NCI-H1417 treated with DMSO at 0.1 percent for 48 hours (cell line): ENCODE data around the gene IL17RA.

Source experiments
- DNase-seq: peaks from one replicate; lab custom pipeline; 2025; lab: John Stamatoyannopoulos, UW

The IL17RA gene

GRCh38 chr22:17083811-17084441 is 874 bp upstream of the IL17RA start:
- no peak for DNase-seq

- DNase-seq, result no peak
These were observed 729 bp downstream of the IL17RA start for GRCh38 chr22:17085277-17086181.

GRCh38 chr22:17086296-17086695 is 1.5 kb downstream of the IL17RA start:
- DNase-seq, result no peak

- DNase-seq, result no peak
These were observed 2.1 kb downstream of the IL17RA start for GRCh38 chr22:17086788-17087497.

GRCh38 chr22:17087498-17088131 is 2.8 kb downstream of the IL17RA start:
- DNase-seq, result no peak

- no peak for DNase-seq
These were observed 5.8 kb downstream of the IL17RA start for GRCh38 chr22:17090550-17090949.

- no peak for DNase-seq
These were observed 7.1 kb downstream of the IL17RA start for GRCh38 chr22:17091851-17092250.

GRCh38 chr22:17093081-17093480 is 8.3 kb downstream of the IL17RA start:
- DNase-seq, result no peak

GRCh38 chr22:17095538-17095937 is 10.7 kb downstream of the IL17RA start:
- no peak for DNase-seq

GRCh38 chr22:17096071-17096470 is 11.3 kb downstream of the IL17RA start:
- no peak for DNase-seq

- no peak for DNase-seq
These were observed 12.3 kb downstream of the IL17RA start for GRCh38 chr22:17097062-17097461.

- DNase-seq, result no peak
These were observed 12.9 kb downstream of the IL17RA start for GRCh38 chr22:17097701-17098100.

GRCh38 chr22:17098379-17098819 is 13.6 kb downstream of the IL17RA start:
- no peak for DNase-seq

- no peak for DNase-seq
These were observed 15.8 kb downstream of the IL17RA start for GRCh38 chr22:17100621-17101020.

- DNase-seq, result no peak
These were observed 16.9 kb downstream of the IL17RA start for GRCh38 chr22:17101475-17102296.

- no peak for DNase-seq
These were observed 17.5 kb downstream of the IL17RA start for GRCh38 chr22:17102297-17102667.

- DNase-seq, result no peak
These were observed 18.6 kb downstream of the IL17RA start for GRCh38 chr22:17103351-17103750.

GRCh38 chr22:17104336-17104935 is 19.6 kb downstream of the IL17RA start:
- DNase-seq, result no peak

- no peak for DNase-seq
These were observed 20.6 kb downstream of the IL17RA start for GRCh38 chr22:17105143-17106129.
